IPS-15b (cell line): ENCODE data around the gene DDAH2.

Experiments
- H3K27me3 ChIP-seq: one replicate; pipeline ENCODE4 v1.6.1; 2013; ENCODE audit warnings: low read length; ENCODE audit not compliant: control insufficient read depth, insufficient read depth
- H3K36me3 ChIP-seq: one replicate; pipeline ENCODE4 v1.6.1; 2013; ENCODE audit warnings: low read length; ENCODE audit not compliant: control insufficient read depth, insufficient read depth
- H3K4me1 ChIP-seq: one replicate; pipeline ENCODE4 v1.6.1; 2013; ENCODE audit warnings: mild to moderate bottlenecking, low read length; ENCODE audit not compliant: control insufficient read depth, insufficient read depth
- H3K4me3 ChIP-seq: one replicate; pipeline ENCODE4 v1.5.1; 2013; ENCODE audit warnings: low read depth, low read length
- H3K9ac ChIP-seq: one replicate; pipeline ENCODE4 v1.6.1; 2013; ENCODE audit warnings: low read depth, mild to moderate bottlenecking, low read length
- H3K9me3 ChIP-seq: one replicate; pipeline ENCODE4 v1.6.1; 2013; ENCODE audit warnings: mild to moderate bottlenecking, low read length; ENCODE audit not compliant: control insufficient read depth, insufficient read depth

DDAH2 gene

GRCh38 chr6:31752739-31753319 lies 23.7 kb upstream of the DDAH2 start:
- H3K27me3 ChIP-seq, result no peaks in the 10 kb centered on the region
- H3K9ac ChIP-seq, result no peak overlapping the region
- no peaks in the 10 kb centered on the region for H3K9me3 ChIP-seq
- H3K36me3 ChIP-seq, result no peaks in the 10 kb centered on the region
- no peaks in the 10 kb centered on the region for H3K4me1 ChIP-seq
- H3K4me3 ChIP-seq, result no peak overlapping the region

GRCh38 chr6:31750411-31751022 lies 21.4 kb upstream of the DDAH2 start:
- H3K36me3 ChIP-seq, result no peaks in the 10 kb centered on the region
- H3K27me3 ChIP-seq, result no peaks in the 10 kb centered on the region
- no peaks in the 10 kb centered on the region for H3K9me3 ChIP-seq
- no peaks in the 10 kb centered on the region for H3K4me1 ChIP-seq
- H3K4me3 ChIP-seq, result no peak overlapping the region
- H3K9ac ChIP-seq, result no peak overlapping the region

GRCh38 chr6:31749301-31750036 lies 20.4 kb upstream of the DDAH2 start:
- Histone ChIP-seq H3K4me1 (no peaks in the 10 kb centered on the region), H3K9me3 (no peaks in the 10 kb centered on the region), H3K27me3 (no peaks in the 10 kb centered on the region), H3K9ac (no peak overlapping the region), H3K36me3 (no peaks in the 10 kb centered on the region), H3K4me3 (no peak overlapping the region)

GRCh38 chr6:31744422-31744821 lies 15.3 kb upstream of the DDAH2 start:
- no peak overlapping the region for H3K9ac ChIP-seq

GRCh38 chr6:31742894-31743293 lies 13.8 kb upstream of the DDAH2 start:
- Histone ChIP-seq H3K36me3 (peaks cover 8% of the 10 kb centered on the region), H3K4me3 (no peak overlapping the region), H3K9ac (no peak overlapping the region), H3K27me3 (no peaks in the 10 kb centered on the region), H3K4me1 (peaks cover 6% of the 10 kb centered on the region), H3K9me3 (no peaks in the 10 kb centered on the region)

More at GRCh38 chr6:31744422-31744821, 15.3 kb upstream of the DDAH2 start:
- H3K36me3 ChIP-seq, result peaks cover 8% of the 10 kb centered on the region
- H3K4me1 ChIP-seq, result peaks cover 4% of the 10 kb centered on the region
- H3K9me3 ChIP-seq, result no peaks in the 10 kb centered on the region
- H3K27me3 ChIP-seq, result no peaks in the 10 kb centered on the region
- H3K4me3 ChIP-seq, result no peak overlapping the region

GRCh38 chr6:31741815-31742214 lies 12.7 kb upstream of the DDAH2 start:
- Histone ChIP-seq H3K4me3 (no peak overlapping the region), H3K36me3 (peaks cover 8% of the 10 kb centered on the region), H3K9ac (no peak overlapping the region), H3K9me3 (no peaks in the 10 kb centered on the region), H3K27me3 (no peaks in the 10 kb centered on the region), H3K4me1 (peaks cover 11% of the 10 kb centered on the region)

- H3K9me3 ChIP-seq, result no peaks in the 10 kb centered on the region
- H3K27me3 ChIP-seq, result no peaks in the 10 kb centered on the region
- peak overlapping the region; percentile 93 for H3K9ac ChIP-seq
- peaks cover 14% of the 10 kb centered on the region for H3K4me1 ChIP-seq
- H3K36me3 ChIP-seq, result peaks cover 8% of the 10 kb centered on the region
- H3K4me3 ChIP-seq, result peak overlapping the region; percentile 85
Observed at GRCh38 chr6:31740397-31741223, 11.5 kb upstream of the DDAH2 start.

- Histone ChIP-seq H3K4me1 (peaks cover 14% of the 10 kb centered on the region), H3K27me3 (no peaks in the 10 kb centered on the region), H3K4me3 (peak within 1 kb of the TSS; percentile 85), H3K9ac (peak within 1 kb of the TSS; percentile 93), H3K36me3 (peaks cover 8% of the 10 kb centered on the region), H3K9me3 (no peaks in the 10 kb centered on the region)
Observed at GRCh38 chr6:31739639-31740396, 10.7 kb upstream of the DDAH2 start, which contains the start of gene MSH5. MSH5 (plus strand) TSS chr6:31740005; CDS start chr6:31740467, 462 bp downstream.

- Histone ChIP-seq H3K4me3 (peak overlapping the region; percentile 31), H3K4me1 (peaks cover 19% of the 10 kb centered on the region), H3K9ac (no peak overlapping the region)
Observed at GRCh38 chr6:31737991-31738979, 9.2 kb upstream of the DDAH2 start.

GRCh38 chr6:31737315-31737990 lies 8.4 kb upstream of the DDAH2 start:
- Histone ChIP-seq H3K4me3 (peak overlapping the region; percentile 31), H3K9me3 (no peaks in the 10 kb centered on the region), H3K27me3 (no peaks in the 10 kb centered on the region), H3K9ac (no peak overlapping the region), H3K4me1 (peaks cover 19% of the 10 kb centered on the region), H3K36me3 (peaks cover 17% of the 10 kb centered on the region)

More at GRCh38 chr6:31737991-31738979, 9.2 kb upstream of the DDAH2 start:
- no peaks in the 10 kb centered on the region for H3K27me3 ChIP-seq
- peaks cover 17% of the 10 kb centered on the region for H3K36me3 ChIP-seq
- no peaks in the 10 kb centered on the region for H3K9me3 ChIP-seq
